ENCODE results near the gene COL24A1. TPM values are rescaled to one million over a fixed set of nuclear protein-coding genes. Genes with fewer than 3 reads are reported as not detected.

The COL24A1 gene
- polyA plus RNA-seq, 1 donor (not counting 4 experiments of a cell fraction or from before 2014, with no cell fraction given), result not detected

DNA sequence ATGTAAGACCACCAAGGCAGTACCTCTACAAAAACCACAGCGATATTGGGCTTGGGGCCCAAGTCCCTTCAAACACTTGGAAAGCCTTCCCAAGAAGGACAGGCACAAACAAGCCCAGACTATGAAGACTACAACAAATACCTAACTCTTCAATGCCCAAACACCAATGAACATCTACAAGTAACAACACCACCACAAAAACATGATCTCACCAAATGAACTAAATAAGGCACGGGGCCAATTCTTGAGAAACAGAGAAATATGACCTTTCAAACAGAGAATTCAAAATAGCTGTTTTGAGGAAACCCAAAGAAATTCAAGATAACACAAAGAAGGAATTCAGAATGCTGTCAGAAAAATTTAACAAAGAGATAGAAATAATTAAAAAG, 86.8 kb downstream of the COL24A1 start:
- Histone ChIP-seq H3K9me1 (ENCODE audit: control insufficient read depth, extremely low read depth, insufficient read depth, low read length) (no peaks in the 10 kb centered on the region), H4K20me1 (ENCODE audit: control insufficient read depth, extremely low read depth, insufficient read depth, low read length) (no peaks in the 10 kb centered on the region), H3K27ac (ENCODE audit: control insufficient read depth, insufficient read depth, low read length) (no peak overlapping the region), H3K4me3 (ENCODE audit: control insufficient read depth in 2 of 3, extremely low read depth in 1 of 3, insufficient read depth in 2 of 3, low read depth in 1 of 3, low read length in 3 of 3) (no peak overlapping the region), H3K79me2 (ENCODE audit: control insufficient read depth, insufficient read depth, low read length) (no peaks in the 10 kb centered on the region), H2AFZ (ENCODE audit: control insufficient read depth, low read length) (no peak overlapping the region), H3K9me3 (ENCODE audit: control insufficient read depth, low read depth, low read length) (no peaks in the 10 kb centered on the region), H3K4me2 (ENCODE audit: control insufficient read depth, extremely low read depth, insufficient read depth, low read depth, low read length) (no peak overlapping the region), H3K9ac (ENCODE audit: control insufficient read depth, extremely low read depth, insufficient read depth, low read length) (no peak overlapping the region), H3K4me1 (ENCODE audit: control insufficient read depth, extremely low read depth, insufficient read depth, low read length) (peaks cover 6% of the 10 kb centered on the region), H3K27me3 (ENCODE audit: control insufficient read depth, extremely low read depth, insufficient read depth, low read length) (no peaks in the 10 kb centered on the region), H3K36me3 (ENCODE audit: control insufficient read depth in 2 of 2, extremely low read depth in 1 of 2, insufficient read depth in 2 of 2, low read length in 2 of 2) (no peaks in the 10 kb centered on the region)
- DNase-seq (ENCODE audit: low read depth, low spot score), result no peak
- no peak for FAIRE-seq
- TF ChIP-seq, protein P1, sequence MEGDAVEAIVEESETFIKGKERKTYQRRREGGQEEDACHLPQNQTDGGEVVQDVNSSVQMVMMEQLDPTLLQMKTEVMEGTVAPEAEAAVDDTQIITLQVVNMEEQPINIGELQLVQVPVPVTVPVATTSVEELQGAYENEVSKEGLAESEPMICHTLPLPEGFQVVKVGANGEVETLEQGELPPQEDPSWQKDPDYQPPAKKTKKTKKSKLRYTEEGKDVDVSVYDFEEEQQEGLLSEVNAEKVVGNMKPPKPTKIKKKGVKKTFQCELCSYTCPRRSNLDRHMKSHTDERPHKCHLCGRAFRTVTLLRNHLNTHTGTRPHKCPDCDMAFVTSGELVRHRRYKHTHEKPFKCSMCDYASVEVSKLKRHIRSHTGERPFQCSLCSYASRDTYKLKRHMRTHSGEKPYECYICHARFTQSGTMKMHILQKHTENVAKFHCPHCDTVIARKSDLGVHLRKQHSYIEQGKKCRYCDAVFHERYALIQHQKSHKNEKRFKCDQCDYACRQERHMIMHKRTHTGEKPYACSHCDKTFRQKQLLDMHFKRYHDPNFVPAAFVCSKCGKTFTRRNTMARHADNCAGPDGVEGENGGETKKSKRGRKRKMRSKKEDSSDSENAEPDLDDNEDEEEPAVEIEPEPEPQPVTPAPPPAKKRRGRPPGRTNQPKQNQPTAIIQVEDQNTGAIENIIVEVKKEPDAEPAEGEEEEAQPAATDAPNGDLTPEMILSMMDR (optimal IDR thresholded peaks at IDR 0.05 in 1 of 3, IDR thresholded peaks at IDR 0.05 in 1 of 3, conservative IDR thresholded peaks at IDR 0.05 in 1 of 3; ENCODE audit: extremely low read depth in 1 of 3, insufficient read depth in 2 of 3, low read length in 3 of 3), result no peak
- TF ChIP-seq EZH2 (IDR thresholded peaks at IDR 0.05; ENCODE audit: low read length), result no peak
- dilution Hi-C loops (cut with MboI; ENCODE audit: extremely low pct_ligation_motif_present, low sequenced_read_pairs), result no loop called here

DNA sequence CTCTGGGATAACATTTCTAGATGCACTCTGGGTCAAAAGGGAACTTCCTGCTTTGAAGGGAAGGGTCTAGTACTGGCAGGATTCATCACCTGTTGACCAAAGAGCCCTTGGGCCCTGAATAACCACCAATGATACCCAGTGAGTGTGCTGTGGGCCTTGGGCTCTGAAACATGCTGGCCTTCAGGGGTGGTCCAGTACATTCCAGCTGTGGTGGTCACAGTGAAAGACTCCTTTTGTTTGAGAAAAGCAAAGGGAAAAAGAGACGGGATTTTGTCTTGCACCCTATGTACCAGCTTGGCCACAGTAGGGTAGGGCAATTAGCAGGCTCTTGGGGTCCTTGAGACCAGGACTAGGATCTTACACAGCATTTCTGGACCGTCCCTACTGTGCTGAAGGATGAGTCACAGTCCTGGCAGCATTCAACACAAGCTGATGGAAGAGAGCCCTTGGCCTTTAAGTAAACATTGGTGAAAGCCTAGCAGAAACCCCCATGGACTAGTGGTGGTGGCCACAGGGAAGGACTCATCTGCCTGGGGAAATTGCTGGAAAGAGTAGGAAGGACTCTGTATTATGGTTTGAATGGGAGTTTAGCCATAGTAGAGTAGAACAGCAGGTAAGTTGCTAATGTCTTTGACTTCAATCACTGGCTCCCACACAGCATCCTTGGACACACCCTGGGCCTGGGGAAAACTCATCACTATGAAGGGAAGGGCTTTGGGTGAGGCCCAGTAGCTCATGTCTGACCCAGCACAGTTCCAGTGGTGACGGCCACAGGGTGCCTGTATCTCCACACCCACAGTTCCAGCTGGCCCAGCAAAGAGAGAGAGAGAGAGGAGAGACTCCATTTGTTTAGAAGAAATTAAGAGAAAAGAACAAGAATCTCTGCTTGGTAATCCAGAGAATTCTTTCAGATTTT, 87.5 kb downstream of the COL24A1 start:
- FAIRE-seq, result no peak
- Histone ChIP-seq H4K20me1 (ENCODE audit: control insufficient read depth, extremely low read depth, insufficient read depth, low read length) (no peaks in the 10 kb centered on the region), H3K9me3 (ENCODE audit: control insufficient read depth, low read depth, low read length) (no peaks in the 10 kb centered on the region), H3K27ac (ENCODE audit: control insufficient read depth, insufficient read depth, low read length) (no peak overlapping the region), H3K9me1 (ENCODE audit: control insufficient read depth, extremely low read depth, insufficient read depth, low read length) (no peaks in the 10 kb centered on the region), H3K27me3 (ENCODE audit: control insufficient read depth, extremely low read depth, insufficient read depth, low read length) (no peaks in the 10 kb centered on the region), H3K4me1 (ENCODE audit: control insufficient read depth, extremely low read depth, insufficient read depth, low read length) (peaks cover 6% of the 10 kb centered on the region), H3K4me2 (ENCODE audit: control insufficient read depth, extremely low read depth, insufficient read depth, low read depth, low read length) (no peak overlapping the region), H3K36me3 (ENCODE audit: control insufficient read depth in 2 of 2, extremely low read depth in 1 of 2, insufficient read depth in 2 of 2, low read length in 2 of 2) (no peaks in the 10 kb centered on the region), H3K79me2 (ENCODE audit: control insufficient read depth, insufficient read depth, low read length) (no peaks in the 10 kb centered on the region), H3K4me3 (ENCODE audit: control insufficient read depth in 2 of 3, extremely low read depth in 1 of 3, insufficient read depth in 2 of 3, low read depth in 1 of 3, low read length in 3 of 3) (no peak overlapping the region), H3K9ac (ENCODE audit: control insufficient read depth, extremely low read depth, insufficient read depth, low read length) (no peak overlapping the region), H2AFZ (ENCODE audit: control insufficient read depth, low read length) (no peak overlapping the region)
- TF ChIP-seq, protein P1 (optimal IDR thresholded peaks at IDR 0.05 in 1 of 3, IDR thresholded peaks at IDR 0.05 in 1 of 3, conservative IDR thresholded peaks at IDR 0.05 in 1 of 3; ENCODE audit: extremely low read depth in 1 of 3, insufficient read depth in 2 of 3, low read length in 3 of 3), result no peak
- no peak for TF ChIP-seq EZH2 (IDR thresholded peaks at IDR 0.05; ENCODE audit: low read length)
- dilution Hi-C loops (cut with MboI; ENCODE audit: extremely low pct_ligation_motif_present, low sequenced_read_pairs), result no loop called here
- DNase-seq (ENCODE audit: low read depth, low spot score), result no peak

All from keratinocyte (primary cell).